ENCODE measurements around the gene USP43.

USP43 gene

GRCh38 chr17:9693755-9694154 is 48.4 kb downstream of the USP43 start:
- no peak overlapping the region for H3K4me3 ChIP-seq (replicated peaks; ENCODE audit: low read depth, low read length)
- no peak for DNase-seq (ENCODE audit: extremely low read depth, low read depth)
- TF ChIP-seq CTCF (IDR thresholded peaks at IDR 0.05; ENCODE audit: low read depth, low read length, missing control alignments) = no peak

- no peak for TF ChIP-seq CTCF (IDR thresholded peaks at IDR 0.05; ENCODE audit: low read depth, low read length, missing control alignments)
- no peak for DNase-seq (ENCODE audit: extremely low read depth, low read depth)
- no peak overlapping the region for H3K4me3 ChIP-seq (replicated peaks; ENCODE audit: low read depth, low read length)
These were observed 51.1 kb downstream of the USP43 start for GRCh38 chr17:9696279-9697044.

- no peak for TF ChIP-seq CTCF (IDR thresholded peaks at IDR 0.05; ENCODE audit: low read depth, low read length, missing control alignments)
- DNase-seq (ENCODE audit: extremely low read depth, low read depth) = no peak
- H3K4me3 ChIP-seq (replicated peaks; ENCODE audit: low read depth, low read length) = no peak overlapping the region
These were observed 54.8 kb downstream of the USP43 start for GRCh38 chr17:9700136-9700535.

- DNase-seq (ENCODE audit: extremely low read depth, low read depth) = no peak
- TF ChIP-seq CTCF (IDR thresholded peaks at IDR 0.05; ENCODE audit: low read depth, low read length, missing control alignments) = no peak
- no peak overlapping the region for H3K4me3 ChIP-seq (replicated peaks; ENCODE audit: low read depth, low read length)
These were observed 55.6 kb downstream of the USP43 start for GRCh38 chr17:9700754-9701476.

GRCh38 chr17:9702482-9702881 is 57.2 kb downstream of the USP43 start:
- no peak overlapping the region for H3K4me3 ChIP-seq (replicated peaks; ENCODE audit: low read depth, low read length)
- no peak for DNase-seq (ENCODE audit: extremely low read depth, low read depth)
- TF ChIP-seq CTCF (IDR thresholded peaks at IDR 0.05; ENCODE audit: low read depth, low read length, missing control alignments) = no peak

GRCh38 chr17:9702914-9703780 is 57.8 kb downstream of the USP43 start:
- DNase-seq (ENCODE audit: extremely low read depth, low read depth) = no peak
- no peak overlapping the region for H3K4me3 ChIP-seq (replicated peaks; ENCODE audit: low read depth, low read length)
- no peak for TF ChIP-seq CTCF (IDR thresholded peaks at IDR 0.05; ENCODE audit: low read depth, low read length, missing control alignments)

All from HFF-Myc (cell line).